Stimulated activated CD4-positive, alpha-beta T cell treated with anti-CD3 and anti-CD28 coated beads, Interleukin-15, amount 100 ng/mL, for 48 hours (primary cell): ENCODE measurements around the gene CYP1A1.
"Not testable (repeated sequence)": the region's sequence is repeated elsewhere in the genome, so short reads cannot be mapped to it uniquely, and the experiment has no call there.

Source experiments
- DNase-seq, 2 donors: peaks; one replicate each; pipeline ENCODE4 v3.0.0-alpha.2; 2020; ENCODE audit warnings: low read depth in 2 of 2

Gene CYP1A1

GRCh38 chr15:74725225-74725774 is at the start of gene CYP1A1:
CYP1A1 (minus strand) TSS chr15:74725528; CDS start chr15:74723097, 2,431 bp downstream.
- DNase-seq, result peak in 1 of 2 donors; percentile 18

- DNase-seq, result no peak
Observed at GRCh38 chr15:74773731-74774252, 48.5 kb upstream of the CYP1A1 start.

GRCh38 chr15:74773329-74773728 is 48.0 kb upstream of the CYP1A1 start:
- no peak for DNase-seq

- no peak for DNase-seq
Observed at GRCh38 chr15:74770211-74770903, 45.0 kb upstream of the CYP1A1 start.

- DNase-seq, result no peak
Observed at GRCh38 chr15:74769463-74770025, 44.2 kb upstream of the CYP1A1 start.

- no peak for DNase-seq
Observed at GRCh38 chr15:74768771-74769342, 43.5 kb upstream of the CYP1A1 start.

- no peak for DNase-seq
Observed at GRCh38 chr15:74768099-74768770, 42.9 kb upstream of the CYP1A1 start.

- DNase-seq, result no peak
Observed at GRCh38 chr15:74767167-74768098, 42.1 kb upstream of the CYP1A1 start.

- DNase-seq, result no peak
Observed at GRCh38 chr15:74763416-74763815, 38.1 kb upstream of the CYP1A1 start.

GRCh38 chr15:74762791-74763150 is 37.4 kb upstream of the CYP1A1 start:
- no peak for DNase-seq

GRCh38 chr15:74758736-74759135 is 33.4 kb upstream of the CYP1A1 start:
- no peak for DNase-seq

- DNase-seq, result no peak
Observed at GRCh38 chr15:74754593-74755215, 29.4 kb upstream of the CYP1A1 start.

- DNase-seq, result no peak
Observed at GRCh38 chr15:74752531-74752930, 27.2 kb upstream of the CYP1A1 start.

GRCh38 chr15:74752011-74752410 is 26.7 kb upstream of the CYP1A1 start:
- no peak for DNase-seq

- no peak for DNase-seq
Observed at GRCh38 chr15:74750751-74751150, 25.4 kb upstream of the CYP1A1 start.

GRCh38 chr15:74749832-74750231 is 24.5 kb upstream of the CYP1A1 start:
- DNase-seq, result no peak

- DNase-seq, result no peak
Observed at GRCh38 chr15:74748322-74748946, 23.1 kb upstream of the CYP1A1 start, which contains the start of gene CYP1A2. CYP1A2 (plus strand) TSS chr15:74748845; CDS start chr15:74749739, 894 bp downstream.

GRCh38 chr15:74746389-74746788 is 21.1 kb upstream of the CYP1A1 start:
- DNase-seq, result no peak

- no peak for DNase-seq
Observed at GRCh38 chr15:74742422-74742821, 17.1 kb upstream of the CYP1A1 start.

- DNase-seq, result not testable (repeated sequence)
Observed at GRCh38 chr15:74738239-74738638, 12.9 kb upstream of the CYP1A1 start.
